CD4-positive, alpha-beta memory T cell (primary cell): ENCODE measurements around the gene UGT1A4. TPM values are rescaled to one million over a fixed set of nuclear protein-coding genes. Genes with fewer than 3 reads are reported as not detected.
A peak's percentile ranks its signal among the peaks of the same experiment; 100 is the strongest.

Experiments used
- CTCF ChIA-PET: fragments of 350-600 bp; sonication (Branson Sonifier 250); formaldehyde crosslinking; loops from one replicate; lab custom pipeline; 2021; ENCODE audit warnings: inconsistent platforms; ENCODE audit not compliant: partially characterized antibody; lab: Charles Lee
- POLR2A ChIA-PET: fragments of 350-600 bp; sonication (Branson Sonifier 250); formaldehyde crosslinking; loops from one replicate; lab custom pipeline; 2021; ENCODE audit not compliant: partially characterized antibody; lab: Charles Lee
- DNase-seq, 5 donors: peaks; one replicate each; pipeline versions ENCODE4 v3.0.0 to v3.0.0-alpha.2; 2020 to 2022; ENCODE audit warnings: mixed read lengths in 1 of 5
- H3K27ac ChIP-seq: one replicate; pipeline ENCODE4 v1.7.0; 2013; ENCODE audit warnings: low read depth, low read length
- H3K27me3 ChIP-seq: 2 replicates; pipeline ENCODE4 v1.7.0; 2013; ENCODE audit warnings: mild to moderate bottlenecking, low read length, moderate library complexity; ENCODE audit not compliant: insufficient read depth
- H3K36me3 ChIP-seq: 2 replicates; pipeline ENCODE4 v1.7.0; 2013; ENCODE audit warnings: mild to moderate bottlenecking, low read length, moderate library complexity; ENCODE audit not compliant: insufficient read depth
- H3K4me1 ChIP-seq: 2 replicates; pipeline ENCODE4 v1.7.0; 2013; ENCODE audit warnings: mild to moderate bottlenecking, low read length, moderate library complexity; ENCODE audit not compliant: insufficient read depth
- H3K4me3 ChIP-seq, 2 donors: one replicate each; pipeline ENCODE4 v1.7.0; 2013; ENCODE audit warnings: low read length in 2 of 2, mild to moderate bottlenecking in 1 of 2
- H3K9me3 ChIP-seq, 2 donors: one replicate each; pipeline ENCODE4 v1.7.0; 2013; ENCODE audit warnings: low read length in 2 of 2, control low read depth in 1 of 2; ENCODE audit not compliant: control insufficient read depth in 1 of 2
- H3K27ac Mint-ChIP-seq, 7 donors: one replicate each; pipeline ENCODE4 v1.8.0; 2020 to 2021; ENCODE audit warnings: mixed read lengths in 7 of 7, mild to moderate bottlenecking in 6 of 7, inconsistent platforms in 3 of 7, moderate library complexity in 3 of 7
- H3K27me3 Mint-ChIP-seq, 2 donors: one replicate each; pipeline ENCODE4 v1.8.0; 2020 to 2021; ENCODE audit warnings: mixed read lengths in 2 of 2
- H3K36me3 Mint-ChIP-seq, 2 donors: one replicate each; pipeline ENCODE4 v1.8.0; 2020 to 2021; ENCODE audit warnings: mixed read lengths in 2 of 2, inconsistent platforms in 1 of 2, mild to moderate bottlenecking in 1 of 2
- H3K4me1 Mint-ChIP-seq, 4 donors: one replicate each; pipeline ENCODE4 v1.8.0; 2020 to 2021; ENCODE audit warnings: mixed read lengths in 4 of 4, mild to moderate bottlenecking in 1 of 4
- H3K4me3 Mint-ChIP-seq, 8 donors: one replicate each; pipeline ENCODE4 v1.8.0; 2020 to 2021; ENCODE audit warnings: mixed read lengths in 8 of 8, mild to moderate bottlenecking in 7 of 8, moderate library complexity in 6 of 8, inconsistent platforms in 3 of 8
- H3K9me3 Mint-ChIP-seq, 8 donors: one replicate each; pipeline ENCODE4 v1.8.0; 2020 to 2021; ENCODE audit warnings: mixed read lengths in 8 of 8, mild to moderate bottlenecking in 5 of 8, inconsistent platforms in 3 of 8, moderate library complexity in 1 of 8
- intact Hi-C: fragments of 100-400 bp; cut with micrococcal nuclease; formaldehyde crosslinking; loops from one replicate; pipeline ENCODE4 v1.15.1; 2023
- polyA plus RNA-seq, 2 donors: library from polyadenylated mRNA; unstranded; fragments of 300-500 nt; fragmentation: Illumina TruSeq; gene quantifications; one replicate each; pipeline ENCODE4 v1.2.3, GENCODE V29; 2021
- total RNA-seq, 2 experiments: library from RNA; stranded (reverse); gene quantifications; one replicate each; pipeline ENCODE4 v1.2.3, GENCODE V29; 2021

UGT1A4 gene
- total and polyA plus RNA-seq, 4 experiments from 2014 or later, result not detected

DNA sequence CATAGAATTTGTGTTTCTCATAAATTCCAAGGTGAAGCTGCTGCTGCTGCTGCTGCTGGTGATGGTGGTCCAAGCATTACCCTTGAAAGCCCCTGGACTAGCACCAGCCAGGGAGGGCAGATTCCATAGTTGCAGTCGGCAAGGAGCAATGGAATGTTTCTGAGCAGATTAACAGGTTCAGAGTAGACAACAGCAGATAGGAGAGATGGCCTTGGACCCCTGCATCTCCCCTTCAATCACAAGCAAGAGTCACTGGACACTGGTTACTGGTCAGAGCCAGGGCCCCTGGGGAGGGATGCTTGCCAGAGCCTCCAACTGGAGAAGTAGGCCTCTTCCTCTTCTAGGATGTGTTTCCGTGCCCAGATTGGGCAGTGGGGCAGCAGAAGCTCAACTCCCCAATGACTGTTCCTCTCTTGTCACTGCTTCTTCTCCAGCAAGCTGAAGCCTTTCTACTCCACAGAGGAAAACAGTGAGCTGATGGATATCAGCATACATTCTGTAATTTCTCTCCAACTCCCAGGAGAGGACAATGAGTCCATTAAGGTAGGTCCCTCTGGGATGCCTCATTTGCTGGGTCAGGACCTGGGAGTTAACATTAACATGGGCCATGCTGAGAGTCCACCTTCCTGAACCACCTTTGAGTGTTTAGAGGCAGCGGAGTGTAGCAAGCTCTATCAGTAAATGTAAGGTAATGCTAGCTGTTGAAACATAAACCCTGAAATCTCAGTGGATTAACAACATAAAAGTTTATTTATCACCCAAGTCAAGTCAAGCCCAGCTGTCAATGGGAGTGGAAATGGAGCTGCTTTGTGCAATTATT, 94.9 kb downstream of the UGT1A4 start:
- POLR2A ChIA-PET, result no interaction called here
- Mint-ChIP-seq H3K9me3 (no peaks in the 10 kb centered on the region), H3K27me3 (peaks cover 6 to 13% of the 10 kb centered on the region in 2 donors), H3K4me3 (no peak overlapping the region), H3K4me1 (no peaks in the 10 kb centered on the region), H3K27ac (no peak overlapping the region), H3K36me3 (no peaks in the 10 kb centered on the region)
- no peaks in the 10 kb centered on the region for H3K36me3 ChIP-seq
- intact Hi-C loops, result no loop called here
- H3K4me1 ChIP-seq, result no peaks in the 10 kb centered on the region
- H3K4me3 ChIP-seq, result no peak overlapping the region
- H3K27me3 ChIP-seq, result no peaks in the 10 kb centered on the region
- no peak for DNase-seq
- CTCF ChIA-PET, result no interaction called here
- no peak overlapping the region for H3K27ac ChIP-seq
- no peaks in the 10 kb centered on the region for H3K9me3 ChIP-seq

DNA sequence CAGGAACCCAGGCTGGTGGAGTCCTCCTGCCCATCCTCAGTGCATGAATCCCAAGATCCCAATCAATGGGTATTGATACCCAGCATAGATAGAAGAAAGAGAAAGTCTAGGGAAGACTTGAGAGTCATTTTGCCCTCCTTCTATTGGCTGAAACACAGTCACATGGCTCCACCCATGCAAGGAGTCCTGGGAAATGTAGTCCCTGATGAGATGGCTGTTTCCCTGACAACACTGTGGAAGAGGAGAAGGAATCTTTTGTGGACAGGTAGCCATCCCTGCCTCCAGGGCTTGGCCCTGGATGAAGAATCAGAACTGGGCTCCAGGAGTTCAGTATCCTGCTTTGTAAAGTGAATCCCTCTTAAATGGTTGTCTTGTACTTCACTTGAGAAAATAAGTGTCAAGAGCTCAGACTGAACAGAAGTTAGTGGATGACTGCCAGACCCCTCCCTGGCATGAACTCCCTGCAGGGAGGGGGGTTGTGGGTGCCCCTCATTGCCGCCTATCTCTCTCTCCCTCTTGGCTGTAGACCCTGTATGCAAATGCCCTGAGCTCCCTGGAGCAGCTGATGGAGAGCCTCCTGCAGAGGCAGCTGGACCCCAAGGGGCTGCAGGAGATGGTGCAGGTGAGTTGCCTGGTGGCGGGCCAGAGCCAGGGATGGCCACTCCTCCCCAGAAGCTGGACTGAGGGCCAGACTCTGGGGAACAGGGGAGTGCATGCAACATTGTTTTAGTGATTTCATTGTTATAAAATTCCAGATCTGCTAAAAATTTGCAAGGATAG, 95.7 kb downstream of the UGT1A4 start:
- no peak for DNase-seq
- no peak overlapping the region for H3K4me3 Mint-ChIP-seq
- no peak overlapping the region for H3K27ac ChIP-seq
- no peaks in the 10 kb centered on the region for H3K36me3 ChIP-seq
- no peak overlapping the region for H3K27ac Mint-ChIP-seq
- H3K9me3 Mint-ChIP-seq, result no peaks in the 10 kb centered on the region
- H3K27me3 Mint-ChIP-seq, result peaks cover 2 to 13% of the 10 kb centered on the region in 2 donors
- no peaks in the 10 kb centered on the region for H3K9me3 ChIP-seq
- intact Hi-C loops, result no loop called here
- no peaks in the 10 kb centered on the region for H3K36me3 Mint-ChIP-seq
- no peaks in the 10 kb centered on the region for H3K4me1 ChIP-seq
- ChIA-PET POLR2A (no interaction called here), CTCF (no interaction called here)
- H3K27me3 ChIP-seq, result no peaks in the 10 kb centered on the region
- H3K4me1 Mint-ChIP-seq, result no peaks in the 10 kb centered on the region
- H3K4me3 ChIP-seq, result no peak overlapping the region

DNA sequence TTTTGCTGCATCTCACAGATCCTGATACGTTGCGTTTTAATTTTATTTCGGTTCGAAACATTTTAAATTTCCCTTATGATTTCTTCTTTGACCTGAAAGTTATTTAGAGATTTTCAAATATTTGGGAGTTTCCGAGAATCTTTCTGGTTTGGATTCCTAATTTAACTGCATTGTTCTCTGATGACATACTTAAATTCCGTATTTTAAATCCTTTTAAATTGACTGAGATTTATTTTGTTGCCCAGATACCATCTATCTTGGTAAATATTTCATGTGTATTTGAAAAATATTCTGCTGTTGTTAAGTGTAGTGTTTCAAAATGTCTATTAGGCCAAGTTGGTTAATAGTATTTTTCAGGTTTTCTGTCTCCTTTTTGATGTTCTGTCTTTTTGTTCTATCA, 97.3 kb downstream of the UGT1A4 start:
- H3K4me3 ChIP-seq, result no peak overlapping the region
- Mint-ChIP-seq H3K27me3 (peaks cover 0 to 11% of the 10 kb centered on the region in 2 donors), H3K36me3 (no peaks in the 10 kb centered on the region), H3K4me1 (no peaks in the 10 kb centered on the region), H3K9me3 (no peaks in the 10 kb centered on the region), H3K4me3 (no peak overlapping the region), H3K27ac (no peak overlapping the region)
- ChIA-PET POLR2A (no interaction called here), CTCF (no interaction called here)
- intact Hi-C loops, result no loop called here
- no peaks in the 10 kb centered on the region for H3K36me3 ChIP-seq
- no peaks in the 10 kb centered on the region for H3K4me1 ChIP-seq
- H3K27me3 ChIP-seq, result no peaks in the 10 kb centered on the region
- H3K27ac ChIP-seq, result no peak overlapping the region
- DNase-seq, result no peak
- no peaks in the 10 kb centered on the region for H3K9me3 ChIP-seq

DNA sequence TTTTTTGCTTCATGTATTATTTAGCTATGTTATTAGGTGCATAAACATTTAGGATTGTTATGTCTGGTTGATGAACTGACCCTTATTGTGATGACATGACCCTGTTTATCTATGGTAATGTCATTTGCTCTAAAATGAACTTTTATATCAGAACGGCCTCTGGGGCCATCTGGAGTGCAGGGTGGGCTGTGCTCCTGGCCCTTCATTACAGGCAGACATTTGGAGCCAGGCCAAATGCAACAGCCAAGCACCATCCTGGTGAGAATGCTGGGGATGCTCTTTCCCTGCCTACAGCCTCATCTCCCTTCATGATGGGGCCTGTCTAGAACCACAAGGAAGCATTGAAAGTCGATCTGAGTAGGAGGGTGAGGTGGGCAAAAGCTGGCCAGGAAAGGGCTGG, 97.8 kb downstream of the UGT1A4 start:
- H3K9me3 ChIP-seq, result no peaks in the 10 kb centered on the region
- peaks cover 0 to 11% of the 10 kb centered on the region in 2 donors for H3K27me3 Mint-ChIP-seq
- POLR2A ChIA-PET, result no interaction called here
- H3K27ac ChIP-seq, result no peak overlapping the region
- no peaks in the 10 kb centered on the region for H3K9me3 Mint-ChIP-seq
- DNase-seq, result no peak
- no peaks in the 10 kb centered on the region for H3K4me1 ChIP-seq
- H3K4me1 Mint-ChIP-seq, result no peaks in the 10 kb centered on the region
- H3K27ac Mint-ChIP-seq, result no peak overlapping the region
- intact Hi-C loops, result no loop called here
- no peaks in the 10 kb centered on the region for H3K36me3 Mint-ChIP-seq
- H3K36me3 ChIP-seq, result no peaks in the 10 kb centered on the region
- no peaks in the 10 kb centered on the region for H3K27me3 ChIP-seq
- no peak overlapping the region for H3K4me3 ChIP-seq
- H3K4me3 Mint-ChIP-seq, result no peak overlapping the region
- CTCF ChIA-PET, result no interaction called here

DNA sequence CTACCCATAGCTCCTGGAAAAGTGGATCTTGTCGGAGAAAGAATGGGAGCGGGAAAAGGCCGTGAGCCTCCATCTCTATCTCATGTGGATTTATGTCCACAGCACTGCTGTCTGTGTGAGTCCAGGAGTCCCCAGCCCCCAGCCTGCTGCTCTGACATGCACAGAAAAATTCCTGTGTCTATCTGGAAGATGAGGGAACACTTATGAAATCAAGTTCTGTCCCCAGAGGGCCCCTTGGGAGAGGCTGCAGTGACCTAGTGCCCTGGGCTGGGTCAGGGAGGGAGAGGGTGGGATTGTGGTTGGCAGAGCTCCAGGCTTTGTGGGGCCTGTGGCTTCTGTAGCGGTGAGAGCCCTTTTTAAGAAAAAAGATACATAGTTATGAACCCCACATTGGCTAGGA, 98.2 kb downstream of the UGT1A4 start:
- Histone ChIP-seq H3K27me3 (no peaks in the 10 kb centered on the region), H3K4me3 (no peak overlapping the region), H3K4me1 (no peaks in the 10 kb centered on the region), H3K36me3 (no peaks in the 10 kb centered on the region), H3K9me3 (no peaks in the 10 kb centered on the region), H3K27ac (no peak overlapping the region)
- Mint-ChIP-seq H3K27me3 (peaks cover 0 to 11% of the 10 kb centered on the region in 2 donors), H3K9me3 (no peaks in the 10 kb centered on the region), H3K4me3 (no peak overlapping the region), H3K4me1 (no peaks in the 10 kb centered on the region), H3K27ac (no peak overlapping the region), H3K36me3 (no peaks in the 10 kb centered on the region)
- ChIA-PET CTCF (no interaction called here), POLR2A (no interaction called here)
- intact Hi-C loops, result no loop called here
- DNase-seq, result no peak

DNA sequence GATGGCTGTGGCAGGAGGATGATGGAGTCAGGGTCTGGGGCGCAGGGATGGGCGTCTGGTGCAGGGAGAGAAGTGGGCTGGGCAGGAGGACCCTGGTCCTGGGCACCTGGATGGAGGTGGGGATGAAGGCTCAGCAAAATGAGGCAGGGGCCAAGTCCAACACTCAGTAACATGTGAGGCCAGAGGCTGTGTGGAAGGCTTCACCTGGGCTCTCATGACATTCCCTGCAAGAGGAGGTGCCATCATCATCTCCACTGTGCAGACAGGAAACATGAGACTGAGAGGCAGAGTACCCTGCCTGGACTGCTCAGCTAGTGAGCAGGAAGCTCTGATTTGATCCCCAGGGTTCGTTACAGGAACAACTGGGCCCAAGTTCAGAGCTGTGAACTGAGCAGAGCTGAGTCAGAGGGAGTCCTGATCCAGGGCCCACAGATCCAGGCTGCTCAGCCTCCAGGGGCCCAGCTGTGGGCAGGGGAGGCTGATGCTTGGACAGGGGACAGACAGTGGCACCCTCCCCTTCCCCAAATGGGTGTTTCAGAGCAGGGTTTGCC, 98.9 kb downstream of the UGT1A4 start:
- Mint-ChIP-seq H3K4me1 (no peaks in the 10 kb centered on the region), H3K27ac (peak overlapping the region in 1 of 7 donors; percentile 74), H3K36me3 (no peaks in the 10 kb centered on the region), H3K4me3 (no peak overlapping the region), H3K9me3 (no peaks in the 10 kb centered on the region), H3K27me3 (peaks cover 0 to 11% of the 10 kb centered on the region in 2 donors)
- CTCF ChIA-PET, result no interaction called here
- POLR2A ChIA-PET, result no interaction called here
- no peaks in the 10 kb centered on the region for H3K4me1 ChIP-seq
- H3K27ac ChIP-seq, result no peak overlapping the region
- intact Hi-C loops, result no loop called here
- no peaks in the 10 kb centered on the region for H3K27me3 ChIP-seq
- no peaks in the 10 kb centered on the region for H3K36me3 ChIP-seq
- no peak for DNase-seq
- H3K9me3 ChIP-seq, result no peaks in the 10 kb centered on the region
- H3K4me3 ChIP-seq, result no peak overlapping the region

DNA sequence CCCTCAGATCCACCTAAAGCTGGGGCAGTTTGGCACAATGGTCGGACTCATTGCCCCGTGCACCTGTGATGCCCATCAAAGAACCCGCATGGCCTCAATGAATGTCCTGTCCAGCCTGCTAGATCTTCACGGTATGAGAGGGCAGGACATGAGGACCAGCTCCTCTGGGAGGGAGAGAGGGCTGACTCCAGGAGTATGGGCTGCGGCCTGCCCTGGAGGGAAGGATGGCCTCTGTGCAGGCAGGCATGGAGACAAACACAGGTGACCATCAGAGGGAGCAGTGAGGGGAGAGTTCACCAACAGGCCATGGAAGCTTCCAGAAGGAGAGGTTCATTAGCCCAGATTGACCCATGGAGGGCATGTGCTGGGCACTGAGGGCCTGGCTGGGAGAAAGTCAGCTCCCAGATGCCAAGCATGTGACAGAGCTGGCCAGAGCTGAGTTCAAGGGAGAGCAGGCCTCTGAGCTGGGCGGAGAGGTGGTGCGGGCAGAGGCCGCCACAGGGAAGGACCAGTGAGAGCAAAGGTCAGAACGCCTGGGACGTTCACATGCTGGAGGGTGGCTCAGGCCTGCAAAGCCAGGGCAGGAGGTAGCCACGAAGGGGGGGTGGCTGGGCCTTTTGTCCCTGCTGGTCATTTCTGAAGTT, 99.6 kb downstream of the UGT1A4 start:
- Mint-ChIP-seq H3K27ac (peak overlapping the region in 1 of 7 donors; percentile 57), H3K4me3 (no peak overlapping the region), H3K4me1 (no peaks in the 10 kb centered on the region), H3K27me3 (peaks cover 0 to 11% of the 10 kb centered on the region in 2 donors), H3K9me3 (no peaks in the 10 kb centered on the region), H3K36me3 (no peaks in the 10 kb centered on the region)
- Histone ChIP-seq H3K4me3 (no peak overlapping the region), H3K4me1 (no peaks in the 10 kb centered on the region), H3K9me3 (no peaks in the 10 kb centered on the region), H3K27ac (no peak overlapping the region), H3K27me3 (no peaks in the 10 kb centered on the region), H3K36me3 (no peaks in the 10 kb centered on the region)
- no peak for DNase-seq
- ChIA-PET POLR2A (no interaction called here), CTCF (no interaction called here)
- intact Hi-C loops, result no loop called here
